ES-I3 (cell line): ENCODE results near the gene DSG4.

Experiments
- H3K36me3 ChIP-seq: 2 replicates; pipeline ENCODE4 v1.6.1; 2013; ENCODE audit warnings: mild to moderate bottlenecking, low read length, control low read depth, moderate library complexity; ENCODE audit not compliant: insufficient read depth
- H3K4me1 ChIP-seq: 2 replicates; pipeline ENCODE4 v1.6.1; 2013; ENCODE audit warnings: mild to moderate bottlenecking, control low read depth, low read length; ENCODE audit not compliant: insufficient read depth
- H3K9ac ChIP-seq: 2 replicates; pipeline ENCODE4 v1.6.1; 2013; ENCODE audit warnings: low read depth, mild to moderate bottlenecking, low read length, moderate library complexity
- H3K9me3 ChIP-seq: 2 replicates; pipeline ENCODE4 v1.6.1; 2013; ENCODE audit warnings: mild to moderate bottlenecking, low read length, moderate library complexity; ENCODE audit not compliant: control insufficient read depth, insufficient read depth

Gene DSG4

GRCh38 chr18:31396796-31397612 lies 20.4 kb downstream of the DSG4 start:
- Histone ChIP-seq H3K4me1 (0 out of 2 replicates have a peak, but pooled peaks cover 3% of the 10 kb centered on the region), H3K9me3 (no peaks in the 10 kb centered on the region), H3K36me3 (no peaks in the 10 kb centered on the region), H3K9ac (no peak overlapping the region)

GRCh38 chr18:31398191-31398590 lies 21.6 kb downstream of the DSG4 start:
- no peak overlapping the region for H3K9ac ChIP-seq
- H3K36me3 ChIP-seq: no peaks in the 10 kb centered on the region
- 0 out of 2 replicates have a peak, but pooled peaks cover 3% of the 10 kb centered on the region for H3K4me1 ChIP-seq
- no peaks in the 10 kb centered on the region for H3K9me3 ChIP-seq

- Histone ChIP-seq H3K4me1 (0 out of 2 replicates have a peak, but pooled peaks cover 3% of the 10 kb centered on the region), H3K9me3 (no peaks in the 10 kb centered on the region), H3K9ac (no peak overlapping the region), H3K36me3 (no peaks in the 10 kb centered on the region)
Measured at GRCh38 chr18:31399306-31400032, 22.9 kb downstream of the DSG4 start.

GRCh38 chr18:31401156-31402025 lies 24.8 kb downstream of the DSG4 start:
- Histone ChIP-seq H3K9ac (no peak overlapping the region), H3K4me1 (0 out of 2 replicates have a peak, but pooled peaks cover 3% of the 10 kb centered on the region), H3K36me3 (no peaks in the 10 kb centered on the region), H3K9me3 (no peaks in the 10 kb centered on the region)

GRCh38 chr18:31402026-31402373 lies 25.4 kb downstream of the DSG4 start:
- H3K4me1 ChIP-seq: no peaks in the 10 kb centered on the region
- H3K36me3 ChIP-seq: no peaks in the 10 kb centered on the region
- H3K9ac ChIP-seq: no peak overlapping the region
- H3K9me3 ChIP-seq: no peaks in the 10 kb centered on the region

- H3K9me3 ChIP-seq: no peaks in the 10 kb centered on the region
- H3K4me1 ChIP-seq: no peaks in the 10 kb centered on the region
- H3K9ac ChIP-seq: no peak overlapping the region
- H3K36me3 ChIP-seq: no peaks in the 10 kb centered on the region
Measured at GRCh38 chr18:31403409-31403808, 26.8 kb downstream of the DSG4 start.

GRCh38 chr18:31407649-31408048 lies 31.1 kb downstream of the DSG4 start:
- Histone ChIP-seq H3K36me3 (no peaks in the 10 kb centered on the region), H3K9me3 (no peaks in the 10 kb centered on the region), H3K4me1 (no peaks in the 10 kb centered on the region), H3K9ac (no peak overlapping the region)

- H3K4me1 ChIP-seq: no peaks in the 10 kb centered on the region
- no peaks in the 10 kb centered on the region for H3K36me3 ChIP-seq
- no peaks in the 10 kb centered on the region for H3K9me3 ChIP-seq
- H3K9ac ChIP-seq: no peak overlapping the region
Measured at GRCh38 chr18:31409276-31409675, 32.7 kb downstream of the DSG4 start.

GRCh38 chr18:31410716-31411483 lies 34.3 kb downstream of the DSG4 start:
- H3K36me3 ChIP-seq: no peaks in the 10 kb centered on the region
- H3K9ac ChIP-seq: no peak overlapping the region
- H3K4me1 ChIP-seq: no peaks in the 10 kb centered on the region
- H3K9me3 ChIP-seq: no peaks in the 10 kb centered on the region

GRCh38 chr18:31413137-31413536 lies 36.6 kb downstream of the DSG4 start:
- no peak overlapping the region for H3K9ac ChIP-seq
- H3K4me1 ChIP-seq: no peaks in the 10 kb centered on the region
- no peaks in the 10 kb centered on the region for H3K9me3 ChIP-seq
- H3K36me3 ChIP-seq: no peaks in the 10 kb centered on the region

GRCh38 chr18:31417850-31418249 lies 41.3 kb downstream of the DSG4 start:
- Histone ChIP-seq H3K4me1 (no peaks in the 10 kb centered on the region), H3K9me3 (no peaks in the 10 kb centered on the region), H3K9ac (no peak overlapping the region), H3K36me3 (no peaks in the 10 kb centered on the region)

- Histone ChIP-seq H3K9me3 (no peaks in the 10 kb centered on the region), H3K4me1 (peaks cover 6% of the 10 kb centered on the region; the same call in 1 of the 2 replicates), H3K9ac (no peak overlapping the region), H3K36me3 (no peaks in the 10 kb centered on the region)
Measured at GRCh38 chr18:31419457-31419932, 42.9 kb downstream of the DSG4 start.

- no peaks in the 10 kb centered on the region for H3K9me3 ChIP-seq
- H3K4me1 ChIP-seq: peaks cover 6% of the 10 kb centered on the region; the same call in 1 of the 2 replicates
- H3K36me3 ChIP-seq: no peaks in the 10 kb centered on the region
- H3K9ac ChIP-seq: no peak overlapping the region
Measured at GRCh38 chr18:31420032-31420431, 43.5 kb downstream of the DSG4 start.
